NCI-H1417 (cell line): Measurements from ENCODE around the gene TAS2R16.
A peak's percentile ranks its signal among the peaks of the same experiment; 100 is the strongest.
"Not testable (repeated sequence)": the region's sequence is repeated elsewhere in the genome, so short reads cannot be mapped to it uniquely, and the experiment has no call there.

ENCODE experiments used
- DNase-seq, 3 experiments: peaks; one replicate each; lab custom pipeline; 2025; lab: John Stamatoyannopoulos, UW

The TAS2R16 gene

DNA sequence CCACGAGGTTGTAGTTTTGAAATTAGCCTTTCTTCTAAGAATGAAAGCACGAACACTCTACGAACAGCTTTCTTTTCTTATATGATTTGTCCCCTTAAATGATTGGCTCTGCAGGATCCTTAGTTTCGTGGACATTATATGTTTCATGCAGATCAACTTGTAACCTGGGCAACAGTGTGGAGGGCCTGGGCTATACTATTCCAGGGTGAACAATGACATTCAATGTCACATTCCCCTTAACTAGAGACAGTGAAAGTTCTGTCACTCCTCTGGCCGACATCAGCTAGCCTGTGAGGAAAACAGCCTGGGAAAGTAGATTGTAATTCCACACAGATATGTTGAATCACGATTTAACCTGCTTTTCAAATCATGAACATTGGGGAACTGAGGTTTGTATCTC is 23.4 kb downstream of the TAS2R16 start:
- DNase-seq, result no peak

DNA sequence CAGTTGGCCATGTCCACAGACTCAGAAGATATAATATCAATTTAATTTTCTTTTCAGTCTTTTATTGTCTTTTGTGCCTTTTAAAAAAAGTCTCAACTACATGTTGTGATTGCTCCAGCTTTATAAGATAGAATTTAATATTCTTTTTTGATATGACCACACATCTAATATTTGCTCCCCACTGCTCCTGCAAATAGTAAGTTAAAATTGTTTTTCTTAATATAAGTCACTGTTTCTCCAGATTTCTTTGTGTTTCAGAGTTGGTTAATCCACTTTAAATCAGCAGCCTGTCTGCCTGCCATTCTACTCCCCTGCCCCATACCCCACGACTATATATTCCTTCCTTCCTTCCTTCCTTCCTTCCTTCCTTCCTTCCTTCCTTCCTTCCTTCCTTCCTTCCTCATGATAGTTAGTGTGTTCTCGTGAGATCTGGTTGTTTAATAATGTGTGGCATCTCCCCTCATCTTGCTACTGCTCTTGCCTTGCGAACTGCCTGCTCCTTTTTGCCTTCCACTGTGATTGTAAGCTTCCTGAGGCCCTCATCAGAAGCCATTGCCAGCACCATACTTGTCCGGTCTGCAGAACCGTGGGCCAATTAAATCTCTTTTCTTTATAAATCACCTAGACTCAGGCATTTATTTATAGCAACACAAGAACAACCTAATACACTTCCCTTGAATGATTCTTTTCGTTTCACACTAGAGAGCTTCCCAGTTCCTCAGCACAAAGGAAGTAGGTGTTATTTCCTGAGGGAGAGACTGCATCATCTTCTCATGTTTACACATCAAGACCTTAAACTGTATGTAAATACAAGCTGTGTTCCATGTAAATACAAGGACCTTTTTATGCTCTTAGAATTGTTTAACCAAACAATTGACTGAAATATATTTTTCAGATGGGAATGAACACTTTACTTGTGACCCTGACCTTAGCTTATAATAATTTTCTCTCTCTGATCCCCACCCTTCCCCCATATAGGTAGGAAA is 24.5 kb downstream of the TAS2R16 start:
- peak in 2 of 3 experiments; percentile 13 to 71 for DNase-seq

DNA sequence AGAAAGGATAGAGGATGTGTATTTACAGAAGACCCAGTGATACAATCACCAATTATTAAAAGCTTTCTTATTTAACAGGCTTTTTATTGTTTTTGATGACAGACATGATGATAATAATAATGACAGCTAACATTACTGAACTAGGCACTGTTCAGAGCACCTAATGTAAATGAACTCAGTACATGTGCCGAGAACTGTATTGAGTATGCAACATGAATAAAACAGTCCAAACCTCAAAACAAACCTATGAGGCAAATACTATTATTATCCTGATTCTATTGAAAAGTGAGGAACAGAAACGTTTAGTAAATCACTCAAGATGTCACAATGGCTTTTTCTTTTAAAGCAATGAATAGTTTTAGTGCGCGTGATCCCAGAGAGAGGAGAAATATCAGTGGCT is 27.1 kb downstream of the TAS2R16 start:
- no peak for DNase-seq

DNA sequence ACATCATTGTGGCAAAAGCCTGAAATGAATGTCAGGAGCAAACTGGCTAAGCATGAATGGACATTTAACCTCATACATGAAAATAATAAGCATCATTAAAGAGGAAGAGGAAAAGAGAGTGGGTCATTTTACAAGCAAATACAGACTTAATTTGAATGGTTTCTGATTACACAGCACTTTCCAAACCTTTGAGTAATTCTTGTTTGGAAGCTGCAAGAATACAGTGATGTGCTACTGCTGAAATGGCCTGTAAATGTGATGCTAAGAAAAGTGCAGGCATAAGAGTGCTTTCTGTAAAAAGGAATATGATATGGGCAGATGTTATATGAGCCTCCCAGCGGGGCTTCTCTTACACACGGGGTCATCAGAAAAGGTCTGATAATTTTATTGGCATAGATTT is 30.2 kb downstream of the TAS2R16 start:
- peak; percentile 49 to 92 (median 52) for DNase-seq

DNA sequence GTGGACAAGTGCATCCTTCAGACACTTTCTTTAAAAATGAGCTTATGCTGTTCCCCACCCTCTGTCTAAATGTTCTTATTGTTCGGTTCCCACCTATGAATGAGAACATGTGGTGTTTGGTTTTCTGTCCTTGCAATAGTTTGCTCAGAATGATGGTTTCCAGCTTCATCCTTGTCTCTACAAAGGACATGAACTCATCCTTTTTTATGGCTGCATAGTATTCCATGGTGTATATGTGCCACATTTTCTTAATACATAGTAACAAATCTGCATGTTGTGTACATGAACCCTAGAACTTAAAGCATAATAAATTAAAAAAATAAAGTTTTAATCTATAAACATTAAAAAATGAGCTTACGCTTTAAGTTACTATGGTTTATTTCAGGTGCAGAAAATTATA is 41.8 kb downstream of the TAS2R16 start:
- not testable (repeated sequence) for DNase-seq

DNA sequence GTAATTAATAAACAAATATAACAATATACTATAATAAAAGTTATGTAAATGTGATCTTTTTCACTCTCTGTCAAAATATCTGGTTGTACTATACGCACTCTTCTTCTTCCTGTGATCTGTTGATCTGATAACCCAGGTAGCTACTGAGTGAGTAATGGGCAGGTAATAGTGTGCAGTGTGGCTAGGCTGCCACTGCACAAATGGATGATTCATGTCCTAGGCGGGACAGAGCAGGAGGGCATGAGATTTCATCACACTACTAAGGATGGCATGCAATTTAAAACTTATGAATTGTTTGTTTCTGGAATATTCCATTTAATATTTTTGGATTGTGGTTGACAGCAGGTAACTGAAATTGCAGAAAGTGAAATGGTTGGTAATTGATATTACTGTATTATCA is 44.5 kb downstream of the TAS2R16 start:
- no peak for DNase-seq

DNA sequence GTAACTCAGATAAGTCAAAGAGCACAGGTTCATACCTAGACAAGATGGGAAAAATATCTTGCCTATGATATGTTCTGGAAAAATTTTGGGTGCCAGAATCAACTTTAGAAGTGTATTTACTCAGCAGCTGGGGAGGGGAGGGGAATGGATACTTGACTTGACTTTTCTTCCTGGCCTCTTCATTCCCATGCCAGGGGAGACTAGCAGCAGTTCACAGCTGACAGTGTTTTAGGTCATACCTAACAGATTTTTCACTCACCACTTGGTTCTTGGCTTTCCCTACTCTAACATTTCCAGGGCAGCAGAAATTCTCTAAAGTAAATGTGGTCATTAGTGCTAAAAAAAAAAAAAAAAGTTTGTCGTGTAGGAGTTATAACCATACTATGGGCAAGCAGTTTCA is 46.3 kb downstream of the TAS2R16 start:
- no peak for DNase-seq
